Measurements from ENCODE around the gene MMP2. TPM values are rescaled to one million over a fixed set of nuclear protein-coding genes. Genes with fewer than 3 reads are reported as not detected.

MMP2 gene
- total RNA-seq, 1 donor from 2014 or later, result 87.4 TPM

- Histone ChIP-seq H3K4me1 (peaks cover 44% of the 10 kb centered on the region), H3K36me3 (no peaks in the 10 kb centered on the region), H3K27ac (replicated peaks) (peak overlapping the region; percentile 91), H3K4me3 (no peak overlapping the region), H3K27me3 (ENCODE audit: low read depth) (peaks cover 24% of the 10 kb centered on the region), H3K9me3 (replicated peaks) (no peaks in the 10 kb centered on the region)
- no peak for DNase-seq
- no peak for TF ChIP-seq CTCF (IDR thresholded peaks at IDR 0.05; ENCODE audit: borderline replicate concordance)
- intact Hi-C loops (cut with micrococcal nuclease), result no loop called here
Measured at GRCh38 chr16:55474821-55475220, 4.2 kb upstream of the MMP2 start.

GRCh38 chr16:55475919-55476318, 3.1 kb upstream of the MMP2 start:
- TF ChIP-seq CTCF (IDR thresholded peaks at IDR 0.05; ENCODE audit: borderline replicate concordance), result no peak
- peaks cover 48% of the 10 kb centered on the region for H3K4me1 ChIP-seq
- H3K4me3 ChIP-seq, result peak overlapping the region; percentile 21
- H3K27ac ChIP-seq (replicated peaks), result peak overlapping the region; percentile 91
- peaks cover 35% of the 10 kb centered on the region for H3K27me3 ChIP-seq (ENCODE audit: low read depth)
- no peaks in the 10 kb centered on the region for H3K9me3 ChIP-seq (replicated peaks)
- peak; percentile 37 for DNase-seq
- no peaks in the 10 kb centered on the region for H3K36me3 ChIP-seq
- intact Hi-C loops (cut with micrococcal nuclease), result no loop called here

- DNase-seq, result peak; percentile 65
- H3K36me3 ChIP-seq, result no peaks in the 10 kb centered on the region
- peaks cover 46% of the 10 kb centered on the region for H3K4me1 ChIP-seq
- intact Hi-C loops (cut with micrococcal nuclease), result no loop called here
- no peaks in the 10 kb centered on the region for H3K9me3 ChIP-seq (replicated peaks)
- peak overlapping the region; percentile 91 for H3K27ac ChIP-seq (replicated peaks)
- no peak overlapping the region for H3K4me3 ChIP-seq
- peaks cover 45% of the 10 kb centered on the region for H3K27me3 ChIP-seq (ENCODE audit: low read depth)
- no peak for TF ChIP-seq CTCF (IDR thresholded peaks at IDR 0.05; ENCODE audit: borderline replicate concordance)
Measured at GRCh38 chr16:55476625-55477533, 2.1 kb upstream of the MMP2 start.

GRCh38 chr16:55477736-55478135, 1.3 kb upstream of the MMP2 start:
- no peak for DNase-seq
- Histone ChIP-seq H3K4me1 (peaks cover 53% of the 10 kb centered on the region), H3K27me3 (ENCODE audit: low read depth) (peaks cover 53% of the 10 kb centered on the region), H3K4me3 (no peak overlapping the region), H3K9me3 (replicated peaks) (no peaks in the 10 kb centered on the region), H3K36me3 (peaks cover 2% of the 10 kb centered on the region), H3K27ac (replicated peaks) (peak overlapping the region; percentile 91)
- no peak for TF ChIP-seq CTCF (IDR thresholded peaks at IDR 0.05; ENCODE audit: borderline replicate concordance)
- intact Hi-C loops (cut with micrococcal nuclease), result no loop called here

GRCh38 chr16:55479430-55480140, 587 bp downstream of the MMP2 start:
- H3K27me3 ChIP-seq (ENCODE audit: low read depth), result peaks cover 61% of the 10 kb centered on the region
- no peak for TF ChIP-seq CTCF (IDR thresholded peaks at IDR 0.05; ENCODE audit: borderline replicate concordance)
- peak overlapping the region; percentile 71 for H3K4me3 ChIP-seq
- intact Hi-C loops (cut with micrococcal nuclease), result no loop called here
- peaks cover 19% of the 10 kb centered on the region for H3K36me3 ChIP-seq
- DNase-seq, result no peak
- H3K9me3 ChIP-seq (replicated peaks), result no peaks in the 10 kb centered on the region
- H3K4me1 ChIP-seq, result peaks cover 59% of the 10 kb centered on the region
- H3K27ac ChIP-seq (replicated peaks), result peak overlapping the region; percentile 91
